ENCODE data around the gene TRIM10. TPM values are rescaled to one million over a fixed set of nuclear protein-coding genes. Genes with fewer than 3 reads are reported as not detected.

The TRIM10 gene
- total RNA-seq, 4 donors from 2014 or later, result 0.17 to 0.50 (median 0.42) TPM; not detected in 1

DNA sequence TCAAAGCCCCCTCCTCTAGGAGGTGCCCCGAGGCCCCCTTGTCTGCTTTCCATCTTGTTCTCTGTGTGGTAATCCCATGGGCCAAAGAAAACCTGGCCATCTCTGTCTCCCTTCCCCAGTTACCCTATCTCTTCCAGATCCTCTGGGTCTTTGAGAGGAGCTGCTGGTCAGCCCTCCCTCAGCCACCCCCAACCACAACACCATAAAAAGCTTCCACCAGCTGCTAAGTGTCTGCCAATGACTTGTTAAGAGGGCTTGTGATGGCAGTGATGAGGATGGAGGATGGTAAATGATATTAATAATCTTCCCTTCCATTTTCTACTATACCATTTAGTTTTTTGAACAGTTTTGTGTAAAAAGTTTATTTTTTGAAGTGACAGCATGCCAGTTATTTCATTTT is 34.9 kb upstream of the TRIM10 start:
- Histone ChIP-seq H3K36me3 (peaks cover 45 to 95% (median 90%) of the 10 kb centered on the region in 4 donors), H3K27ac (replicated peaks in 1 of 4) (no peak overlapping the region), H3K4me1 (peaks cover 0 to 2% (median 0%) of the 10 kb centered on the region in 4 donors), H3K9me3 (no peaks in the 10 kb centered on the region), H3K27me3 (no peaks in the 10 kb centered on the region), H3K4me3 (no peak overlapping the region)
- peak; percentile 53 for DNase-seq (ENCODE audit: extremely low spot score)
- TF ChIP-seq, protein P1, sequence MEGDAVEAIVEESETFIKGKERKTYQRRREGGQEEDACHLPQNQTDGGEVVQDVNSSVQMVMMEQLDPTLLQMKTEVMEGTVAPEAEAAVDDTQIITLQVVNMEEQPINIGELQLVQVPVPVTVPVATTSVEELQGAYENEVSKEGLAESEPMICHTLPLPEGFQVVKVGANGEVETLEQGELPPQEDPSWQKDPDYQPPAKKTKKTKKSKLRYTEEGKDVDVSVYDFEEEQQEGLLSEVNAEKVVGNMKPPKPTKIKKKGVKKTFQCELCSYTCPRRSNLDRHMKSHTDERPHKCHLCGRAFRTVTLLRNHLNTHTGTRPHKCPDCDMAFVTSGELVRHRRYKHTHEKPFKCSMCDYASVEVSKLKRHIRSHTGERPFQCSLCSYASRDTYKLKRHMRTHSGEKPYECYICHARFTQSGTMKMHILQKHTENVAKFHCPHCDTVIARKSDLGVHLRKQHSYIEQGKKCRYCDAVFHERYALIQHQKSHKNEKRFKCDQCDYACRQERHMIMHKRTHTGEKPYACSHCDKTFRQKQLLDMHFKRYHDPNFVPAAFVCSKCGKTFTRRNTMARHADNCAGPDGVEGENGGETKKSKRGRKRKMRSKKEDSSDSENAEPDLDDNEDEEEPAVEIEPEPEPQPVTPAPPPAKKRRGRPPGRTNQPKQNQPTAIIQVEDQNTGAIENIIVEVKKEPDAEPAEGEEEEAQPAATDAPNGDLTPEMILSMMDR (IDR thresholded peaks at IDR 0.05), result no peak
- TF ChIP-seq POLR2A (IDR thresholded peaks at IDR 0.05; ENCODE audit: low read depth) (no peak), POLR2AphosphoS5 (IDR thresholded peaks at IDR 0.05) (no peak)
- 100% methylated on average over 1 of the region's 1 CpG for whole genome bisulfite sequencing
- intact Hi-C loops (cut with DNase I), result no loop called here

DNA sequence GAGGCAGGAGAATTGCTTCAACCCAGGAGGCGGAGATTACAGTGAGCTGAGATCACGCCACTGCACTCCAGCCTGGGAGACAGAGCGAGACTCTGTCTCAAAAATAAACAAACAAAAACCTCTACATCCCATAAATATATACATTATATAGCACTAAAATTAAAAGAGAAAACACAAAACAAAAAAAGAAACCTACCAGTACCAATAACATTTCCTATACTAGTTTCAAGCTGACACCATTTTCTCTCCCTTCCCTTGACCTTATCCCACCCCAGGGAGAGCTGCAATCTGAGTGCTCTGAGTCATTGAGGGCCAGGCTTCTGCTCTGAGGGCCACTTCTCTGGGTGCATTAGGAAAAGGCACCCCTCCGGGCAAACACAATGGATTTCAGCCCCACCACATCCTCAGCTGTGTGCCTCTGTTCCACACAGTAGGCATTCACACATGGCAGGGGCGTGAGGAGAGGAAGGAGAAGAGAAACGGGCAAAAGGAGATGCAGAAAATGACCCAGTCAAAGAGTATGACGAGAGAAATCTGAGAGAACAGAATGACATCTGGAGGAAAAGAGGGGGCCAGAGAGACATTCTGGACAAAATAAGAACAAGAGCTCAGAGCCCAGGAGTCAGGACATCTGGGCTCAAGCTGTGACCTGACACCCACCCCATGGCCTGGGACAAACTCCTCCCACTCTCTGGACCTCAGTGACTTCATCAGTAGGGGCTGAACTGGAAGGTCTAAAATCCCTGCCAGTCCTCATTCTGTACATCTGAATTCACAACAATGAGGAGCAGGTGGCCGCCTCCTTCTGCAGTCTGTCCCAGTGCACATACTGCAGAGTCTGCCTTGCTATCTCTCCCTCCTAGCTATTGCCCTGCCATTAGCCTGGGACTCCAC is 34.0 kb upstream of the TRIM10 start:
- Histone ChIP-seq H3K4me1 (no peaks in the 10 kb centered on the region), H3K4me3 (no peak overlapping the region), H3K36me3 (peaks cover 40 to 95% (median 90%) of the 10 kb centered on the region in 4 donors), H3K9me3 (no peaks in the 10 kb centered on the region), H3K27me3 (no peaks in the 10 kb centered on the region), H3K27ac (replicated peaks in 1 of 4) (no peak overlapping the region)
- peak; percentile 64 for DNase-seq (ENCODE audit: extremely low spot score)
- no peak for TF ChIP-seq EP300 (IDR thresholded peaks at IDR 0.05)
- TF ChIP-seq POLR2A (IDR thresholded peaks at IDR 0.05; ENCODE audit: low read depth), result no peak
- no peak for TF ChIP-seq POLR2AphosphoS5 (IDR thresholded peaks at IDR 0.05)
- TF ChIP-seq, protein P1 (IDR thresholded peaks at IDR 0.05), result no peak
- WGBS, result 85% methylated on average over 8 of the region's 8 CpGs
- intact Hi-C loops (cut with DNase I), result no loop called here

DNA sequence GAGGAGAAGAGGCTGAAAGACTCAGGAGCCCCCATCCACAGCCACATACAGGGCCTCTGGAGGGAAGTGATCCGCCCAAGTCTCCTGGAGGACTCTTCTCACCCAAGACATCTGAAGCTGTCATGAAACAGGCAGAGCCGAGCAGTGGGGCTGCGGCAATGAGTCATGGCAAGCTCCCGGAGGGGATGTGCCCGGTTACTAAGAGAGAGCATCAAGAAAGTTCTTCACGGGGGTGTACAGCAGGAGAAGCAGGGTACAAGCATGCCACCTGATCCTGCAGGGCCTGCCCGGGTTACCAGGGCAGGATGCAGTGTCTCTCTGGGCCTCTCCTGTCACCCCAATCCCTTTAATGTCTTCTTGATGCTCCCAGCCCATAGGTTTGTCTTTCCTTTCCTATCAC is 31.1 kb upstream of the TRIM10 start:
- no peaks in the 10 kb centered on the region for H3K4me1 ChIP-seq
- no peak overlapping the region for H3K27ac ChIP-seq (replicated peaks in 1 of 4)
- peak; percentile 70 for DNase-seq (ENCODE audit: extremely low spot score)
- H3K36me3 ChIP-seq, result peaks cover 43 to 93% (median 88%) of the 10 kb centered on the region in 4 donors
- H3K9me3 ChIP-seq, result no peaks in the 10 kb centered on the region
- intact Hi-C loops (cut with DNase I), result no loop called here
- 89% methylated on average over 7 of the region's 7 CpGs for WGBS
- no peak for TF ChIP-seq EP300 (IDR thresholded peaks at IDR 0.05)
- TF ChIP-seq POLR2A (IDR thresholded peaks at IDR 0.05; ENCODE audit: low read depth), result no peak
- TF ChIP-seq, protein P1 (IDR thresholded peaks at IDR 0.05), result no peak
- TF ChIP-seq POLR2AphosphoS5 (IDR thresholded peaks at IDR 0.05), result no peak
- no peak overlapping the region for H3K4me3 ChIP-seq
- no peaks in the 10 kb centered on the region for H3K27me3 ChIP-seq

DNA sequence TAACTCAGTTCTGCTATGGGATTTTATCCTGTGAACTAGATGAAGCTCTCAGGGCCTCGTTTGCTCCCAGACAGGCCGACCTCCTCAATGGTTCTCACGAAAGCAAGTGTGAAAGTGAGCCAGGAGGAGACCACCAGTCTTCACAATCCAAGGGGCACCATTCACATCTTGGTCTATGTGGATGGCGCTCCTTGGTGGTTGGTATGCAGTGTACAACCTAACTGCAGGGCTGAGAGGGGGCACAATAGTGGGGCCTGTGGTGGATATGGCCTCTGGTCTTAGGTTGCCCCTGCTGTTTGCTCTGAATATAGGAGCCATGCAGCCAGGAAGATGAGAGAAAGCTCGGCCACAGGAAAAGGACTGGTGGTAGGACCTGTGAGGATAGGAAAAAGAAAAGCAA is 27.5 kb upstream of the TRIM10 start:
- Histone ChIP-seq H3K27ac (replicated peaks in 1 of 4) (no peak overlapping the region), H3K36me3 (peaks cover 37 to 86% (median 76%) of the 10 kb centered on the region in 4 donors), H3K4me1 (no peaks in the 10 kb centered on the region), H3K27me3 (no peaks in the 10 kb centered on the region), H3K9me3 (no peaks in the 10 kb centered on the region), H3K4me3 (no peak overlapping the region)
- 94% methylated on average over 5 of the region's 5 CpGs for WGBS
- DNase-seq (ENCODE audit: extremely low spot score), result peak; percentile 75
- TF ChIP-seq, protein P1 (IDR thresholded peaks at IDR 0.05), result no peak
- TF ChIP-seq POLR2AphosphoS5 (IDR thresholded peaks at IDR 0.05), result no peak
- no peak for TF ChIP-seq POLR2A (IDR thresholded peaks at IDR 0.05; ENCODE audit: low read depth)
- TF ChIP-seq EP300 (IDR thresholded peaks at IDR 0.05), result no peak
- intact Hi-C loops (cut with DNase I), result no loop called here
